GM12874 (cell line): Measurements from ENCODE around the gene DNER.

Experiments
- TF ChIP-seq, protein P1 (sequence below): IDR thresholded peaks from 2 replicates; pipeline ENCODE4 v1.5.1; 2011; ENCODE audit warnings: low read depth, mild to moderate bottlenecking, control low read depth, low read length, moderate library complexity; ENCODE audit not compliant: insufficient read depth

Gene DNER

GRCh38 chr2:229454934-229455631 lies 259.3 kb downstream of the DNER start:
- TF ChIP-seq, protein P1, sequence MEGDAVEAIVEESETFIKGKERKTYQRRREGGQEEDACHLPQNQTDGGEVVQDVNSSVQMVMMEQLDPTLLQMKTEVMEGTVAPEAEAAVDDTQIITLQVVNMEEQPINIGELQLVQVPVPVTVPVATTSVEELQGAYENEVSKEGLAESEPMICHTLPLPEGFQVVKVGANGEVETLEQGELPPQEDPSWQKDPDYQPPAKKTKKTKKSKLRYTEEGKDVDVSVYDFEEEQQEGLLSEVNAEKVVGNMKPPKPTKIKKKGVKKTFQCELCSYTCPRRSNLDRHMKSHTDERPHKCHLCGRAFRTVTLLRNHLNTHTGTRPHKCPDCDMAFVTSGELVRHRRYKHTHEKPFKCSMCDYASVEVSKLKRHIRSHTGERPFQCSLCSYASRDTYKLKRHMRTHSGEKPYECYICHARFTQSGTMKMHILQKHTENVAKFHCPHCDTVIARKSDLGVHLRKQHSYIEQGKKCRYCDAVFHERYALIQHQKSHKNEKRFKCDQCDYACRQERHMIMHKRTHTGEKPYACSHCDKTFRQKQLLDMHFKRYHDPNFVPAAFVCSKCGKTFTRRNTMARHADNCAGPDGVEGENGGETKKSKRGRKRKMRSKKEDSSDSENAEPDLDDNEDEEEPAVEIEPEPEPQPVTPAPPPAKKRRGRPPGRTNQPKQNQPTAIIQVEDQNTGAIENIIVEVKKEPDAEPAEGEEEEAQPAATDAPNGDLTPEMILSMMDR = no peak

- TF ChIP-seq, protein P1 = no peak
Measured at GRCh38 chr2:229453230-229453629, 261.1 kb downstream of the DNER start.

DNA sequence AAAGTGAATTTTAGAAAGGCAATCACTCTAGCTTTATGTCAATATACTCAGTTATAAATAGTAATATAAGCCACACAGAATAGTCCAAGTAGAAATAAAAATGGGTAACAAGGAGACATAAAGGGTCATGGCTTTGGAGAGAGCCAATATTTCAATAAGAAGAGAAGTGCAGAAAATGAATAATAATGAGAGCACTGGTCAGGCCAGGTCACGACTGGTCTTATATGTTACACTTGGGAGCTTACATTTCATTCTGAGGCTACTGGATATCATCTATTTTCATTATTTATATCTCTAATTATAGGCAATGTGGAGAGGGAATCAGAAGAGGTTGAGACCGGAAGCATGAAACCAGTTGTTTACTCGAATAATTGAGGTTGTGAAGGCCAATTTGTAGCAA lies 262.5 kb downstream of the DNER start:
- TF ChIP-seq, protein P1 = no peak

GRCh38 chr2:229447227-229447626 lies 267.1 kb downstream of the DNER start:
- TF ChIP-seq, protein P1 = no peak

- TF ChIP-seq, protein P1 = no peak
Measured at GRCh38 chr2:229446350-229446749, 268.0 kb downstream of the DNER start.

- TF ChIP-seq, protein P1 = no peak
Measured at GRCh38 chr2:229445501-229446211, 268.7 kb downstream of the DNER start.

- TF ChIP-seq, protein P1 = no peak
Measured at GRCh38 chr2:229445019-229445418, 269.3 kb downstream of the DNER start.
